ENCODE measurements around the gene MATN4.

MATN4 gene

GRCh38 chr20:45313065-45313695, 5.1 kb upstream of the MATN4 start:
- no peak for DNase-seq

DNA sequence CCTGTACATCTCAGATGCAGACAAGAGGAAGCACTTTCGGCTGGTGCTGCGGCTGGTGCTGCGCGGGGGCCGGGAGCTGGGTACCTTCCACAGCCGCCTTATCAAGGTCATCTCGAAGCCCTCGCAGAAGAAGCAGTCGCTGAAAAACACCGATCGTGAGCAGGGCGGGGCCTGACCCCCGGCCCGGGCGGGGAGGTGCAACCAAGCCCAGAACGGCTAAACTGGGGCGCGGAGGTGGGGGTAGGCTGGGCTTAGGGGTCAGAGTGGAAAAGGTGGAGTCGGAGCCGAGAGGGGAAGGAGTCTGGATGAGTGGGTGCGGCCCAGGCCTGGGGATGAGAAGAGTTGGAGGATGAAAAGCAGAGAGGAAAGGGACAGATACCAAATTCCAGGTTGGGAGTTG, 4.1 kb upstream of the MATN4 start:
- no peak for DNase-seq

DNA sequence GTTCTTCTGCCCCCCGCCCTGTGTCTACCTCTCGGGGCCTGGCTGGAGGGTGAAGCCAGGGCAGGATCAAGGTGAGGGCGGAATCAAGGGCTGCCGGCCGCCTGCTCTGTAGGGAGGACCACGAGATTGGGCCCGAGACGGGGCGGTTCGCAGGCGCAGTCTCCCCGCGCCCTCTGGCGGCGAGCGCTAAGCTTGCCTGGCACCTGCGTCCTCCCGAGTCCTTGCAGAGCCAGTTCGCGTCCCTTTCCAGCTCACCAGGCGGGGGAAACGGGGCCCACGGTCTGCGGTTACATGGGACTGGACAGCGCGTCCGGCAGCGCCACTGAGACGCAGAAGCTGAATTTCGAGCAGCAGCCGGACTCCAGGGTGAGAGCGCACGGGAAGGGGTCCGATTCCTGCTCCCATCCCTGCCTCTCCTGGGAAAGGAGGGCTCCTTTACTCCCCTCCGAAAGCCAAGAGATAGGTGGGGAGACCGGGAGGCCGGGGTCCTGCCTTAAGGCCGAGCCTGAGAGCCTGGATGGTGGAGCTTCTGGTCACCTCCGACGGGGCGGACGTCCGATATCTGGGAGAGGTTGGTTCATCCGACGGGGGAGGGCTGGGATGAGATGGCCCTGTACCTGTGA, 3.6 kb upstream of the MATN4 start:
- peak; percentile 70 for DNase-seq

DNA sequence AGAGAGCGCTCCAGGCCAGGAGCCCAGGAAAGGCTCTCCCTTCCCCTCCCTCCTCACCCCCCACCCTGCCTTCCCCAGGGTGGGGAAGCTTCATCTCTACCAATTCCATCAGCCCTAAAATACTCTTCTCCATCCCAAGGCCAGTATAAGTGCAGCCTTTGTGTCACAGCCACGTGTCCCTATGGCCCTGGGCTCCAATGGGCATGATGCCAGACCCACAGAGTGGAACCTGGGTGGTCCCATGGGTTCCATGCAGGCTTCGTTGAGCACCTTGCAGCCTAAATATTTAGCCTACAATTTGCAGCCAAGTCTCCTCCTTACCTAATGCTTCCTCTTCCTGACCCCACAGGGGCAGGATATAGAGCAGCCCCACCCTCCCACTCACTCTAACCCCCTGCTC, 976 bp upstream of the MATN4 start:
- DNase-seq, result no peak

DNA sequence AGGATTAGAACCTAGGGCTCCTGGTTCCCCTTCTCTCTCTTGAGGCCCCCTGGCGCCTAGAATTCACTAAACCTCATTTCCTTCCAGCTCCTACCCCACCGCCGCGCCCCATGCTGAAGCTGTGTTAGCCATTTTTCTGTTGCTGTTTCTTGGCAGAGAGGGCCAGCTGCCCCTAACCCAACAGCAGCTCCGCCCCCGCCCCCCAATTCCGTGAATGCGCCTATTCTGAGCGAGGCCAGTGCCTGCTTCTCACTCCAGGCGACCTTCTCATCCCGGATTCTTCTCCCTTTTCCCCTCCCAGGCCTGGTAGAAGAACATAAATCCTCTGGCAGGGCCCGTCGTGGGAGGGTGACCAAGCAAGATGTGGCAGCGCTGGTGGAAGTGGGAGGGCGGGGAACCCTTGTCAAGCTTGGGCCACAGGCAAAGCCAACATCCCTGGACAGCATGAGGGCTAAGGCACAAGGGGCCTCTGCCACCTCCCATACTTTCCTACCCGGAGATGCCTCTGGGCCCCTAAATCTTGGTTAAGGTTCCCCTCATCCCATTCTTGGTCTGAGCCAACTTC, 941 bp downstream of the MATN4 start:
- no peak for DNase-seq

DNA sequence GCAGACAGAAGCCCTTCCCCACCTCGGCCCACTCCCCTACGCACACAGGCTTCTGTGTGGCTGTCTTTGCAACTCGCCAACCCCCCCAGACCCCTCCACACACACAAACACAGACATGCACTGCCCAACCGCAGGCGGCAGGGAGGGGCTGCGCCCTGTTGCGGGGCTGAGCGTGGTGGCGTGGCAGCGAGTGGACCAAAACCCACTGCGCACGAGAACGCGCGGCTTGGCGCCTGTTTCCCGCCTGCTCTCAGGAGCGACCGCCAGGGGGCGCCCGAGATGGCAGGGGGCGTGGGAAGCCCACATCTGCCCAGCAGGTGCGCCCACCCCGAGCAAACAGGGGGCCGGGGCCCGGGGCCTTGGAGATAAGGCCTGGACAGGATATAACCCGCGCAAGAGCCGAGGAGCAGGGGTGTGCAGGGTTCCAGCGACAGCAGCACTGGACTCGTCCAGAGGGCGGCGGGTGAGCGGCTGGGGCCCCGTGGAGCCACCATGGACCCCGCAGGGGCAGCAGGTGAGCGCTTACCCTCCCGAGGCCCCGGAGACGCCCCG, 1.6 kb downstream of the MATN4 start, which contains the start of gene RBPJL:
RBPJL (plus strand) TSS at position 410 of the 552 bp plus-strand sequence; CDS start at position 493, 83 bp downstream.
- peak; percentile 34 for DNase-seq

- no peak for DNase-seq
Measured at GRCh38 chr20:45305262-45305661, 2.8 kb downstream of the MATN4 start.

DNA sequence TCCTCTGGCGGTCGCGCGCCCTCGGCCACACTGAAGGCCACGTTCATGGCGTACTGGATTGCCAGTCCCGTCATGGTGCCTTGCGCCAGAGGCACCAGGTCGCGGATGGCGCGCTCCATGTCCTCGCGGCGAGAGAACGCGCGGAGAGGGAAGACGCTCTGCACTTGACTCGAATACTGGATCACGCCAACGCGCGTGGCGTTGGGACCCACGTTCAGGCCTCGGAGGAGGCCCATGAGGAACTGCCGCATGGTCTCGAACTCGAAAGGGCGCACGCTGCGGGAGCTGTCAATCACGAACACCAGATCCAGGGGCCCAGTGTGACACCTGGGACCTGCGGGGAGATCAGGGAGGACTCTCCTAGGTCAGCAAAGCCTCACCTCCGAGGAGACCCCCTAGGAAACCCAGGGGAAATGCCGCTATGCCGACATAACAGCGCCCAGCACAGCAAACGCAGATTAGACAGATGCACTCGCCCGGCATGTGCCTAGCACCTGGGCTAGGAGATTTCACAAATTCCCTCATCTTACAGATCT, 3.6 kb downstream of the MATN4 start:
- no peak for DNase-seq

- no peak for DNase-seq
Measured at GRCh38 chr20:45303586-45304463, 4.3 kb downstream of the MATN4 start.

GRCh38 chr20:45301824-45302271, 6.3 kb downstream of the MATN4 start:
- no peak for DNase-seq

GRCh38 chr20:45300961-45301360, 7.1 kb downstream of the MATN4 start:
- peak; percentile 64 for DNase-seq

GRCh38 chr20:45299786-45300185, 8.3 kb downstream of the MATN4 start:
- DNase-seq, result no peak

- DNase-seq, result no peak
Measured at GRCh38 chr20:45297786-45298497, 10.2 kb downstream of the MATN4 start.

GRCh38 chr20:45294659-45295058, 13.4 kb downstream of the MATN4 start:
- DNase-seq, result no peak

- DNase-seq, result no peak
Measured at GRCh38 chr20:45294003-45294368, 14.1 kb downstream of the MATN4 start.

GRCh38 chr20:45293041-45294002, 14.8 kb downstream of the MATN4 start:
- peak; percentile 82 for DNase-seq

DNA sequence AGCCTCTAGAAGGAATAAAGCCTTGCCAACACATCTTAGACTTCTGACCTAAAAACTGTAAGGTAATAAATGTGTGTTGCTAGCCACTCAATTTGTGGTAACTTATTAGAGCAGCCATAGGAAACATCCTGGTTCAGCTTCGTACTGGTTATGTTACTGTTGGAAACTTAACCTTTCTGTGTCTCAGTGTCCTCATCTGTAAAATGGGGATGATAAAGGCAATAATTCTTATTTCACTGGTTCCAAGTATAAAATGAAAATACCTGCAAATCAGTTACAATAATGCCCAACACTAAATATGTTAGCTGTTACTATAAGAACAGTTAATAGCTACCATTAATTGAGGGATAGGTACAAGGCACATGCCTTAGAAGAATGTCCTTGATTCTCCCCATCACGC, 15.8 kb downstream of the MATN4 start:
- DNase-seq, result no peak

DNA sequence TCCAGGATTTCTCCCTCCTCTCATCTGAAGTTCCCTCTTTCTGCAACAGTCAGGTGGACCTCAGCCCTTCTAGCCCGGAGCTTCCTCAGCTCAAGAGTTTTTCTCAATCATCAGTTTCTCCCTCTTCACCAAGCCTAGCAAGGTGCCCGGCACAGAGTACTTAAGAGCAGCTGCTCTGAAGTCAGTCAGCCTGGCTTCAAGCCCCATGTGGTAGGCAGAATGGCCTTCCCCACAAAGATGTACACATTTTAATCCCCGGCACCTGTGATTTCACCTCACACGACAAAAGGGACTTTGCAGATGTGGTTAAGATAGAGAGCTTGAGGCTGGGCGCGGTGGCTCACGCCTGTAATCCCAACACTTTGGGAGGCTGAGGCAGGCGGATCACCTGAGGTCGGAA, 16.6 kb downstream of the MATN4 start:
- DNase-seq, result no peak

- peak; percentile 67 for DNase-seq
Measured at GRCh38 chr20:45290677-45291355, 17.3 kb downstream of the MATN4 start.

GRCh38 chr20:45289942-45290676, 18.0 kb downstream of the MATN4 start:
- no peak for DNase-seq
